HG02588 (cell line): ENCODE results near the gene SAPCD1.
A peak's percentile ranks its signal among the peaks of the same experiment; 100 is the strongest.

Source experiments
- ATAC-seq: cut with Tn5 transposase; IDR thresholded peaks from one replicate; pipeline ENCODE4 v1.9.1; 2021; ENCODE audit warnings: mild to moderate bottlenecking, moderate library complexity; ENCODE audit not compliant: unreplicated experiment

The SAPCD1 gene

DNA sequence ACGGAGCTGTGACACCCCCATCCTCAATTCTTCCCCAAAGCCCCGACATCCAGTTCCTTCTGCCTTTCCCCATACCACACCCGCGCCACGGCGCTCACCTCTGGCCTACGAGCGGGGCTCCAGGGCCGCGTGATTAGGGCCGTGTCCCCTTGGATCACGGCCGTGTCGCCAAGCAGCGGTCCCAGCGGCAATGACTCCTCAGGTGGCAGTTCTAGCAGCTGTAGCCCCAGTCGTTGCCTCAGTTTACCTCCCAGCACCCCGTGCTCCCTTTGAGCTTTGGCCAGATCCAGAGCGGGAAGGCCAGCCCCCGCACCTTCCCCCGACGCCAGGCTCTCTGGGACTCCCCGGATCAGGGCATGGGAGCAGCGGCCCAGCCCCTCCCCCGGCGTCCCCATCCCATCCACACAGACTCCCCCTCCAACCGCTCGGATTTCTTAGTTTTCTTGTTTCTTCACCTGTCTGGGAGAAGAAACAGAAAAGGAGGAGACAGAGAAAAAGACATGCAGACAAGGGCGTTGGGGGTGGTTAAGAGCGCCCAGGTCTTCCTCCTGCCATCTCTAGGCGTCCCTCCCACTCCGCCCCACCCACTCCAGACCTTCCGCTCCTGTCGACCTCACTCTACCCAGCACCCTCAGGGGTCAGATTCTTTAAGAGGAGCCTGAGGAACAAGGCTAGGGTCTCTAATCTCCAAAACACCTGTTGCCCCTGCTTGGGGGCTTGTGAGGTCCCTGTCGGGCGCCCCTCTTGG, 33.5 kb upstream of the SAPCD1 start, which contains the start of gene DDAH2:
TSS of gene DDAH2 (minus strand) at position 533 of the 748 bp plus-strand sequence. CDS start at position 395, 138 bp downstream.
- ATAC-seq: no peak

DNA sequence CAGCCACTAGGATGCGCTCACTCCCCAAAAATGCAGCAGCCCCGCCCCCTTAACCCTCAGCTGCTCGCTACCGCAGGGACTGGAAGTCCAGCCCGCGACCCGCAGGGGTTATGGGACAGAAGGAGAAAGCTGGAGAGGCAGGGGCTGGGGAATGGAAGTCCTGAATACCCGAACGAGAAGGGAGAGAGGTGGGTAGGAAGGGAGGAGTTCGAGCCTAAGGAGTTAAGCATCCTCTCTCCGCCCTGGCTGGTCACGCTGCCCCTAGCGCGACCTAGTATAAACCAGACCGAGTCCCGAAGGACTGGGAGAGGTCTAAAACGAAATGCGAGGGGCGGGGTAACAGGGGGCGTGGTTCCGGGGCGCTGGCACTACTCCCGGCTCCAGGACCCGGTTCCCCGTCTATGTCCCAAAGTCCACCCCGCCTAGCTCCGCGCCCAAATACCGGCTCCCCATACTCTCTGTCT, 32.9 kb upstream of the SAPCD1 start:
- ATAC-seq: no peak

DNA sequence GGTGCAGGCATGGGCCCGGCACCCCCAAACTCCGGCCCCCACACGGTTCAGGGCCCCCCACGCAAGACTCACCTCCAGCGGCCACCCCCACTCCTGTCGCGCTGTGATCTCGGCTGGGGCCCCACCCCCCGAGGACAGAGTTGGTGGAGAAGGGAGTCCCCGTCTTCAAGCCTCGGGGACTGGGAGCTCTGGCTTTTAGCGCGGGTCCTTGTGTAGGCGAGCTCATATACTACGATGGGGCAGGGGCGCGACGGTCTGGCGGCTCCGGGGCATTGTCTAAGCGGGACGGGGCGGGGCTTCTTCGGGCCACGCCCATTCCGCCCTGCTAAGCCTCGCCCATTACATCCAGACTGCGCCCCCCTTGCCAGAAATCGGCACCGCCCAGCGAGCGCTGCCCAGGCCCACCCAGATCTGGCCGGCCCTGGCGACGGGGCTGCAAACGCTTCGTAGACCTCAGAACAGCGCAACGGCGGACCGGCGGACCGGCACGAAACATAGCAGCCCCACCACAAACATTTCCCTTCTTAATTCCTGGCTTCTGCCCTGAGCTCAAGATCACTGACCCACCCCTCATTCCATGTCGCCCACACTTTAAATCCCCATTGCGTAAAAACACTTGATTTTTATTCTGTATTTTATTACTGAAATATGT, 32.4 kb upstream of the SAPCD1 start:
- no peak for ATAC-seq

DNA sequence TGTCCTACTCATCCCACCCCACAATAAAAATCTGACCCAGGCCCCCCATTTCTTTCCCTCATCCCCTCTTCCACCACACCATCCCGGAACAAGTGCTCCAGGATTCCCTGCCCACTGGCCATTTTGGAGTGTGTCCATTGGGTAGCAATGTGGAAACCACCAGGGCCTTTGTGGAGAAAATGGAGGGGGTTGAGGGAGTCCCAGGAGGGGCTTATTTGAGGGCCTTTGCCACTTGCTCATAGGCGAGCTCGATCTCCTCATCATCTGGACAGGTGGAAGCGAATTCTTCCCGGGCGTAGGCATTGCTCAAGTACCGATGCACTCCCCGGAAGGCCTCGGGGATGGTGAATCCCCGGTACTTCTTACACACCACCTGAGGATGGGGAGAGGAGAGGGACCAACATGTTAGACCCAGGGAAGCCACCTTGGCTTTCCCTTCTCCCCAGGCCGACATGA, 31.8 kb upstream of the SAPCD1 start:
- ATAC-seq: no peak

DNA sequence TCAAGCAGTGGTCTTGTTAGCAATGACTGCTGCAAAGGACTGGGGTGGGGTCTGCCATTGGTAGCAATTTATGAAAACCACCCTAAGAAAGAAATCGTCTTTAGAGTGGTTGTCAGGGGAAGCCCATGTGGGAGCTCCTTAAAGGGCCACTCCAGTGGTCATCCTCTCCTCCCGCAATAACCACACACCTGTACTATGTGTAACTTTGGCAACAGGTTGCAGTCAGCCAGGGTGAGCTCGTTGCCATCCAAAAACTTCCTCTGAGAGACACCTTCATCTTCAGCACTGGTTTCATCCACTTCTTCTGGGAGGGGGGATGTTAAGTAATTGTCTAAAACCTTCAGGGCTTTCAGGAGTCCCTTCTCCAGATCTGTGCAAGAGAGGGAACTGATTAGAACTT, 30.4 kb upstream of the SAPCD1 start:
- no peak for ATAC-seq

DNA sequence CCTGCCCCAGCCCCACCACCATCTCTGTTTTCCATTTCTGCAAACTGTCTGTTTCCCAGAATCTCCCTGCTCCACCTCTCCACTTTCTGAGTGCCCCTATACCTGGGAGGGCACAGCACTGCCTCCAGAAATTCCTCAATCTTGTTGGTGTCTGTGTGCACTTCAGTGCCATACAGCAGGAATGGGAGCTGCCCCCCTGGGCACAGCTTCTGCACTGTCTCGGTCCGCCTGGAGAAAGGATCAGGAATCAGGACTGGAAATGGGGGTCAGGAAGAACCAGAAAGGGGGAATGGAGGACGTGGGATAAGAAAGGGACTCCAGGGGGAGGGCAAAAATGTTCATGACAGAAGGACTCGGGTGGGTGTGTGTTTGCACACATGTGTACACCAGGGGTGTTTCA, 28.7 kb upstream of the SAPCD1 start:
- no peak for ATAC-seq

DNA sequence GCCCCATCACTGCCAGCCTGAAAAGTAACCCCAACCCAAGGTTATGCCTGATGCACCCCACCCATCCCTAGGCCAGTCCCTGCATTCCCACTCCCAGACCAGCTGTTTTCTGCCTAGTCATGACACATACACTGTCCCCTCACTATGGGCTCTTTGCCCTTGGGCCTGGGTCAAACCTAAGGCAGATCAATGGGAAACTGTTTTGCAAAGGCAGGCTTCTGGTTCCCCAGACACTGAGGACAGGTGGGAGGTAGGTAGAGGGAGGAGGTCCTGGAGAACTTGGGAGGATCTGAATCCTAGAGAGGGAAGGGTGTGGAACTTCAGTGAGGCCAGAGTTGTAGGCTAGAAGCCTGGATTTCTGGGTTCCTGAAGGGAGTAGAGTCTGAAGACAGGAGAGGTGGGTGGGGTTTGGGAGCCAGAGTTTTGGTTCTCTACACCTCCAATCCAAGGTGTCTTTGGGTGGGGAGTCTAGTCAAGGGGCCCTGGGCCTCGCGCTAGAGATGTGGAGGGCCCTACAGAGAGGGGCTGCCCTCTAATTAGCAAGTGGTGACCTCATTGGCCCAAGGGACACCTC, 28.1 kb upstream of the SAPCD1 start:
- no peak for ATAC-seq

DNA sequence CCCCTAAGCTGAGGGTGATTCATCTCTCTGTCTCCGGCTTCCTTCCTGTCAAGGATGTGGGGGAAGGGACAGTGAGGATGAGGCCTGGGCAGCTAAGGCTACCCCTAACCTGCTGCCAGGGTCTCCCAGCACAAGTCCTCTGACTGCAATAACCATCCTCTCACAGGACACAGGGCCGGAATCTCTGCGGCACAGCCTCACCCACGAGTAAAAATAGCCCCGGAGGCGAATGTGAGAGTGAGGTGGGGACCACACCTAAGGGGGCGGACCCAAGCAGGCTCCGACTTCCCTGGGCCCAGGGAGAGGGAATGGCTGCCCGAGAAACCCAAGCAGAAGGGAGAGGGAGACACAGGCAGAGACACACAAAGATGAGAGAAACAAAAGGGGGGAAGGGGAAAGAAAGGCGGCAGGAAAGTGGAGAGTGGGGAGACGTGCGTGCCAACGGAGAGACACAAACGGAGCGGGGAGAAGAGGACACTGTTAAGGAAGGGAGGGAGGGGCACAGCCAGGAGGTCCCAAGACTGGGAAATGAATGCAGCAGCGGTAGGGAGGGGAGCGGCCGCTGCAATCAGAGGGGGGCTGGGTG, 27.5 kb upstream of the SAPCD1 start:
- ATAC-seq: no peak

DNA sequence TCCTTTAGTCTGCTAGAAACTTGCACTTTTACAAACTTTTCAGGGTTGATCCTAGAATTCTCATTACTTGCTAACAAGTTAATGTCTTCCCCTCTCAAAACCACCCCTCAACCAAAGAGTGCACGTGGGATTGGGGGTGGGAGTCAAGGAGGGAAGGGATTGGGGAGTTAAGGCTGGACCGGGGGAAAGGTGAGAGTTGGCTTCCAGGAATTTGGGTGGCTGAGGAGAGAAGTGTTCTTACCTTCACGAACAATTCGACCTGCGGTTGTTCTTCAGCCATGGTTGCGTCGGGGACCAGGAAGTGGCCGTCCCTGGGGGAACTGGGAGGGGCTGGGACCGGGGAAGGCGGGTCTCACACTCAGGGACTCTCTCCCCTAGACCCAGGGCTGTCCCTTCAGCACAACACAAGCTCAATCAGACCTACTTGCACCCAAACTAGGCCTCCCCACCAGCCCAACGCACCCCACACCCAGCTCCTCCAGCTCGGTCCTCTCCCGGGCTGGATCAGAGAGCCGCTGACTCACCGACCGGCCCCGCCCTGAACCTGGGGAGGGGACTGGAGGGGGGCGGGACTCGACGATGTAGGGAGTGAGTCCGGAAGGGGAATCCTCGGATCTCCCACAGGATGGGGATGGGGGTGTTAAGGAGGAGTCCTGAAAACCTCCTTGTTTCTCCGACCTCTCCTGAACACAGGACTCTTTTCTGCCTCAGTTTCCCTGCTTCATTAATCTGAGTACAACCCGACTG, 26.3 kb upstream of the SAPCD1 start, which contains the start of gene CLIC1:
TSS of gene CLIC1 (minus strand) at position 510 of the 747 bp plus-strand sequence. CDS start at position 280, 230 bp downstream.
- ATAC-seq: no peak

DNA sequence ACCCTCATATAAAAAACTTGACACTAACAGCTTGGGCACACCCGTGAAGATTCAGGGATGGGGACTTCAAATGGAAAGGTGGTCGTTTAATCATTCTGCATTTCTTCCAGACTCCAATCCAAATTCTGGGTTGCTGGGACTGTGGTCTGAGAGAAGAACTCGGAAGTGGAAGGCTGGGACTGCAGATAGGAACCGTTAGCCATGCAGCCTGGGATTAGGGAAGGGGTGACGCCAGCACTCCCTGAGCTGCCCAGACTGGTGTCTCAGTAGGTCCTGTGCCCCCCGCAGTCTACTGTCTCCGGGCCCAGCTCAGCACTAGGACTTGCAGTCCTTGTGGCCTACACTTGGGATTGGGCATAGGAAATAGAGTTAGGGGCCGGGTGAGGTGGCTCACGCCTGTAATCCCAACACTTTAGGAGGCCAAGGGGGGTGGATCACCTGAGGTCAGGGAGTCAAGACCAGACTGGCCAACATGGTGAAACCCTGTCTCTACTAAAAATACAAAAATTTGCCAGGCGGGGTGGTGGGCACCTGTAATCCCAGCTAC, 25.6 kb upstream of the SAPCD1 start:
- ATAC-seq: no peak

DNA sequence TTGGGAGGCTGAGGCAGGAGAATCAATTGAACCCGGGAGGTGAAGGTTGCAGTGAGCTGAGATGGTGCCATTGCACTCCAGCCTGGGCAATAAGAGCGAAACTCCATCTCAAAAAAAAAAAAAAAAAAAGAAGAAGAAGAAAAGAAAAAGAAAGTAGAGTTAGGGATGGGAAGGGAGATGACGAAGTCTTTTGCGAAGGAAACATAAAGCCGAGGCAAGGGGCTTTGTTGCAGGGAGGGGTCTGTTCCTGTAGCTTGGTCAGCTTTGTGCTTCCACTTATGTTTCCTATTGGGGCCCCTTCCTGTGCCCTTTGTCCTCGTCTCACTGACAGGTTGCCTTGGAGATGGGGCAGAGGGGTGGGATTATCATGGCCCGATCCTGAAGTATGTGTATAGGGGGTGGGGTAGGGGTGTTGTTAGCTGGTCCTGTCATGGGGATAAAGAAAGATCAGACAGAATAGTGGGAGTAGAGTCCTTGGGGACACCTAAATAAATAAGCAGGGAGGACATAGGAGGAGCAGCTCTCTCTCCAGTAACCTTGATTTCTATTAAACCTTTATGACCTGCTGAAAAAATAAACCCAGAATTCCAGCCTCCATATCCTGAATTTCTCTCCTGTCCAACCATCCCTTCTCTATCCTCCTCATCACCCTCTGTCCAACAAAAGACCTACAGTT, 25.0 kb upstream of the SAPCD1 start:
- ATAC-seq: no peak

DNA sequence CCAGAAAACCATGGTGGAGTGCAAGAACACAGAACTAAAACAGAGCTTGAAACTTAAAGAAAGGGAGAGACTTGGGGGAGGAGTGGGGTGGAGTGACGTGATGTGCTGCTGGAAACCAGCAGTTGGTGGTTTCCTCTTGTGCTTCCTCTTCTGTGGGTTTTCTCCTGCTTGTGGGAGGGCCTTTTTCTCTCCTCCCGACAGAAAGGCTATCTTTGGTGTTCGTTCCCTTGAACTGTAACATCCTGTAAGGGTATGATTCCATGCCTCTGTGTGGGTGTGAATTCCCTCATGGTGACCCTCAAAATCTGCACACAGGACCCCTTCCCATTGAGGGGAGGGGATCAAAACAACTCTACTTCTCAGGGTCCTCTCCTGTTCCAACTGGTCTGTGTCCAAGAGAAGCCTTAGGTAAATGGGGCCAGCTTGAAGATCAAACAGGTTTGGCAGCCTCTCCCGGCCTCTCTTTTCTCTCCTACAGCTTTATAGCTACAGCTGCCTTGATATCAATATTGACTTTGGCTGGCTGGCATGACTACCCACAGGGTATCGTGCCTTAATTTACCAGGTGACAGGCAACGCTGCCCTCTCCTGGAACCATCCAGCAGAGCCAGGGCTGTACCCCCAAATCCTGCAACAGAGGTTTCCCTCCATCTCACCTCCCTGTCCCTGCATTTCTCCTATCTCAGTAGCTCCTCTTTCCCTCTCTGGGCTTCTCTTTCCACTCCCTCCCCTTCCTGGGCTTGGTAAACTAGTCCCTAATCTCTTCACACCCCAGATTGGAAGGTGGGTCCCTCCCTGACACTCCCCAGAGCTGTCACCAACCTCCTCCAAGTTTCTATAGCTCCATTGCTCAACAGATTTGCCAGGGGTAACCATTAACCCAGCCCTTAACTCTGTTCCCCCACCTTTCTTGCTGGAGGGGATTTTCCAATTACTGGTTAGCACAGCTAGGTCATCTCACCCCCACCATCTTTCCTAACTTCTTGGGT, 24.2 kb upstream of the SAPCD1 start:
- ATAC-seq: no peak

DNA sequence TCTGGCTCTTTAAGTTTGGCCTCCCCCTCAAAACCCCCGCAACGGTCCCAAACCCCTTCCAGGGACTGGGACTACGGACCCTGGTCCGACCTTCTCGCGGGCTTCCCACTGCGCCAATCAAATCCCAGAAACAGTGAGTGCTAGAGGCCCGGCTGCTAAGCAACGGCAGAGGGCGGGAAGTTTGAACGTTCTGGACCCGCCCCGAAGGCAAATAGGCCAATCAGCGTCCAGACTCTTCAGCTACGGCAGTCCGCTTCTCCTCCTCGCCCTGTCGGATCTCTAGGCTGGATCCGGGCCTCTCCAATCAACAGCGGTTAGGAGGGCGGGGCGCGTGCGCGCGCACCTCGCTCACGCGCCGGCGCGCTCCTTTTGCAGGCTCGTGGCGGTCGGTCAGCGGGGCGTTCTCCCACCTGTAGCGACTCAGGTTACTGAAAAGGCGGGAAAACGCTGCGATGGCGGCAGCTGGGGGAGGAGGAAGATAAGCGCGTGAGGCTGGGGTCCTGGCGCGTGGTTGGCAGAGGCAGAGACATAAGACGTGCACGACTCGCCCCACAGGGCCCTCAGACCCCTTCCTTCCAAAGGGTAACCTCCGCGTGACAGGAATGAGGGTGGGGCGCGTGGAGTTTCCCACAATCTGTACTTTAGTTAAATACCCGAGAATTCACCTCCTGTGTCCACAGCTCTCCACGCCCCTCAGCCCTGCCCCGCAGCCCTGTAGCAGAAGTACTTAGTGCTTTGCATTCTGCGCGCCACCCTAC, 22.6 kb upstream of the SAPCD1 start, which contains the start of gene MSH5:
TSS of gene MSH5 (plus strand) at position 367 of the 758 bp plus-strand sequence. CDS start 462 bp downstream, outside the sequence.
- peak; percentile 66 for ATAC-seq

DNA sequence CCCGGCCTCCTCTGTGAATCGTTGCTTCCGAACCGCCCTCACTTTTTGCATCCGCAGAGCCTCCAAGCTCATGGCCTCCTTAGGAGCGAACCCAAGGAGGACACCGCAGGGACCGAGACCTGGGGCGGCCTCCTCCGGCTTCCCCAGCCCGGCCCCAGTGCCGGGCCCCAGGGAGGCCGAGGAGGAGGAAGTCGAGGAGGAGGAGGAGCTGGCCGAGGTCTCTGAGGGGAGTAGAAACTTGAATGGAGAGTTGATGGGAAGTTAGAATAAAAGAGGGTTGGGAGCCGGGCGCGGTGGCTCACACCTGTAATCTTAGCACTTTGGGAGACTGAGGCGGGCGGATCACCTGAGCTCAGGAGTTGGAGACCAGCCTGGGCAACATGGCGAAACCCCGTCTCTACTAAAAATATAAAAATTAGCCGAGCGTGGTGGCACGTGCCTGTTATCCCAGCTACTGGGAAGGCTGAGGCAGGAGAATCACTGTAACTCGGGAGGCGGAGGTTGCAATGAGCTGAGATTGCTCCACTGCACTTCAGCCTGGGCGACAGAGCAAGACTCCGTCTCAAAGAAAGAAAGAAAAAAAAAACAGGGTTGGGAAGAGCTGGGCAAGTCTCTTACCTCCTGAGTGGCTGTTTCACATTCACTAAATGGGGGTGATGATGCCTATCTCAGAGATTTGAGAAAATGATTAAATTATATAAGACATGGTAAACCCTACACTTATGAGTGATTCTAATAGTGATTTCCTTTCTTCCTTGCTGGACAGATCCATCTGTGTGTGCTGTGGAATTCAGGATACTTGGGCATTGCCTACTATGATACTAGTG, 21.8 kb upstream of the SAPCD1 start:
- ATAC-seq: no peak

DNA sequence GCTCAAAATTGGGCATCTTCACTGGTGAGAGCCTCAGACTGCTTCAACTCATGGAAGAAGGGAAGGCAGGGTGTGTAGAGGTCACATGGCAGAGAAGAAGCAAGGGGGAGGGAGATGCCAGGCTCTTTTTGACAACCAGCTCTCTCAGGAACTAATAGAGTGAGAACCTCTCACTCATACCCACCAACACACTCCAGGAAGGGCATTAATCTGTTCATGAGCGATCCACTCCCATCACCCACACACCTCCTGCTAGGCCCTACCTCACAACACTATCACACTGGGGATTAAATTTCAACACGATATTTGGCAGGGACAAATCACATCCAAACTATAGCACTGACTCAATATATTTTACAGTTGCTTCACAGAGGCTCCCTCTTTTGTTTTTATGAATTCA, 20.6 kb upstream of the SAPCD1 start:
- no peak for ATAC-seq

DNA sequence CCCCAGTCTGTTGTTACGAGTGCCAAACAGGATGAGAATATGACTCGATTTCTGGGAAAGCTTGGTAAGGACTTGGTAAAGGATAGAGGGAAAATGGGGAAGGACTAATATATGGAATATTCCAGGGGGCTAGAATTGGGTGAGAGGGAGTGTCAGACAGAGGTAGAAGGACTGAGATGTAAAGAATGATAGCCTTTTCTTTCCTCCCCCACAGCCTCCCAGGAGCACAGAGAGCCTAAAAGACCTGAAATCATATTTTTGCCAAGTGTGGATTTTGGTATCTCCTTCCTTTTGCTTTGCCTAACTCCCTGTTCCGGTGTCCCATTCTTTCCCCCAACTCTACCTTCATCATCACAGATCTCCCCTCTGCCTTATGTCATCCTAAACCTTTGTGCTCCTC, 19.6 kb upstream of the SAPCD1 start:
- no peak for ATAC-seq

DNA sequence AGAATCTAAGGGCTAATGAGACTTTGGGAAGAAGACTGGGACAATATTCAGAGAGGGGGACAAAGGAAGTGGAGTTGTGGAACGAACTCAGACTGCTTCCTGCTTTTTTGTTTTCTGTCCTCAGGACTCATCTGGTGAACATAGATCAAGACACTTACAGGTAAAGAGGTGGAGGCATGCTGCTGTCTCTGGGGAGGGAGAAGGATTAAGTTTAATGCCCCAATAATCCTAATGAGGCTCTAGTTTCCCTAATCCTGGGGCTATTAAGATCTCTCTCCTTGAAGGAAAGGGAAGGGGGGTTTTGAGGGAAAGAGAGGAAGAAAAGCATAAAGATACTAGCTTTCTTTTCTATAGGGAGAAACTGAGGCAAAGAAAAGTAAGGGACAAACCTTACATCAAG, 18.0 kb upstream of the SAPCD1 start:
- no peak for ATAC-seq
